ENCODE measurements around the gene BHLHE41. TPM values are rescaled to one million over a fixed set of nuclear protein-coding genes. Genes with fewer than 3 reads are reported as not detected.

Gene BHLHE41
- total RNA-seq, 1 donor from 2014 or later, result 2.9 TPM

- Histone ChIP-seq H3K4me1 (peaks cover 3 to 36% of the 10 kb centered on the region in 2 donors), H3K9me3 (no peaks in the 10 kb centered on the region), H3K4me3 (no peak overlapping the region), H3K27me3 (no peaks in the 10 kb centered on the region), H3K36me3 (no peaks in the 10 kb centered on the region), H3K27ac (peak overlapping the region; percentile 75 to 78)
- intact Hi-C loops (cut with DNase I), result loop anchor here (1.0 to 5.0 kb wide), 5 partner anchors 27 to 119 kb away; no protein-coding TSS in a partner anchor
- TF ChIP-seq CTCF (IDR thresholded peaks at IDR 0.05), result peak; percentile 6 to 38 (median 28)
- peak in 1 of 2 donors; percentile 74 for DNase-seq (ENCODE audit: low spot score in 2 of 2)
Observed at GRCh38 chr12:26153421-26154154, 28.8 kb upstream of the BHLHE41 start.

GRCh38 chr12:26152507-26153102 is 27.8 kb upstream of the BHLHE41 start:
- H3K4me3 ChIP-seq, result no peak overlapping the region
- H3K27me3 ChIP-seq, result no peaks in the 10 kb centered on the region
- DNase-seq (ENCODE audit: low spot score in 2 of 2), result no peak
- no peaks in the 10 kb centered on the region for H3K36me3 ChIP-seq
- peaks cover 3 to 36% of the 10 kb centered on the region in 2 donors for H3K4me1 ChIP-seq
- H3K9me3 ChIP-seq, result no peaks in the 10 kb centered on the region
- H3K27ac ChIP-seq, result peak overlapping the region; percentile 48 to 61
- TF ChIP-seq CTCF (IDR thresholded peaks at IDR 0.05), result no peak
- intact Hi-C loops (cut with DNase I), result loop anchor here (1.0 to 5.0 kb wide), 5 partner anchors 26 to 120 kb away; no protein-coding TSS in a partner anchor

DNA sequence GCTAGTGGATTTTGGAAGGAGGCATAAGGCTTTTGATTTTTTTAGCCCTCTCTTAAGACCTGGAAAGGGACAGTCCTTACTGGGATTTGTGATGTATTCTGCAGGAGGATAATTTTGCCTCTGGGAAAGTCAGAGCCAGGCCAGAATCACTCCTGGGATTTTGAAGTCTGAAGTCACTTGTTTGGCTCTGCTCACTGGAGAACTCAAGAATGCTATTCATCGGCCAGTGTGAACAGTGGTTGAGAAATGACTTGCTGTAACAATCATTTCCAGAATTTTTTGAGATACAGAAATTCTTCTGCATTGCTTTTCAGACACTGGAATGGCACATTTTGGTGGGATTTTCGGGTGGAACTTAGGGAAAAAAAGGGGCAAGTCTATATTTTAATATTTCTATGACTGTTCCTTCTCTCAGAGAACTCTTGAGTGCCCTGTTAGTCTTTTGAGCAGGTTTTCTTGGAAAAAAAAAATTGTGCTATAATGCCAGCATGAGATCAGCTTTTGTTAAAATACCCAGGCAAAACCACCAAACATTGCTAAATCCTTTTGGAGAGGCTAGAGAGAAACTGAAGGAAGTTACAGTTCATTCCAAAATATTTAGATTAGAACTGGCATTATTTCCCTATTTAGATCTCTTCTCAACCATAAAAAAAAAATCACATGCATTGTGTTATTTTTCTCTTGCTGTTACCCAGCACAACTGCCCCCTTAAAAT is 26.1 kb upstream of the BHLHE41 start:
- DNase-seq (ENCODE audit: low spot score in 2 of 2), result peak in 1 of 2 donors; percentile 71
- no peaks in the 10 kb centered on the region for H3K27me3 ChIP-seq
- H3K4me3 ChIP-seq, result no peak overlapping the region
- no peaks in the 10 kb centered on the region for H3K9me3 ChIP-seq
- no peaks in the 10 kb centered on the region for H3K36me3 ChIP-seq
- H3K27ac ChIP-seq, result peak overlapping the region; percentile 60 to 71
- intact Hi-C loops (cut with DNase I), result loop anchor here (5.0 kb wide), 2 partner anchors 39 to 121 kb away; no protein-coding TSS in a partner anchor
- peaks cover 3 to 36% of the 10 kb centered on the region in 2 donors for H3K4me1 ChIP-seq
- TF ChIP-seq CTCF (IDR thresholded peaks at IDR 0.05), result no peak

GRCh38 chr12:26149968-26150500 is 25.2 kb upstream of the BHLHE41 start:
- H3K27ac ChIP-seq, result peak overlapping the region in 1 of 2 donors; percentile 55

More at GRCh38 chr12:26149968-26150500, 25.2 kb upstream of the BHLHE41 start:
- Histone ChIP-seq H3K36me3 (no peaks in the 10 kb centered on the region), H3K4me1 (peaks cover 3 to 36% of the 10 kb centered on the region in 2 donors), H3K27me3 (no peaks in the 10 kb centered on the region), H3K9me3 (no peaks in the 10 kb centered on the region), H3K4me3 (no peak overlapping the region)
- no peak for TF ChIP-seq CTCF (IDR thresholded peaks at IDR 0.05)
- DNase-seq (ENCODE audit: low spot score in 2 of 2), result no peak
- intact Hi-C loops (cut with DNase I), result loop anchor here (5.0 kb wide), 2 partner anchors 38 to 122 kb away; no protein-coding TSS in a partner anchor

Measured in ascending aorta (tissue), 2 donors.